H54 (cell line): ENCODE results near the gene DOCK4.

Source experiments
- DNase-seq: peaks from one replicate; pipeline ENCODE4 v3.0.0; 2011; ENCODE audit warnings: low spot score, mixed read lengths; ENCODE audit not compliant: insufficient read length
- FAIRE-seq: peaks from 3 replicates; lab custom pipeline; 2011; peaks lifted over from hg19 to GRCh38; lab: Jason Lieb, UNC
- POLR2A ChIP-seq: IDR thresholded peaks from 2 replicates; pipeline ENCODE4 v1.6.1; 2011; ENCODE audit warnings: low read depth, mild to moderate bottlenecking, low read length

The DOCK4 gene

GRCh38 chr7:112080441-112080840 is 125.8 kb downstream of the DOCK4 start:
- DNase-seq: peak; percentile 7
- FAIRE-seq: peak; percentile 94
- no peak for TF ChIP-seq POLR2A

GRCh38 chr7:112079673-112080072 is 126.5 kb downstream of the DOCK4 start:
- FAIRE-seq (no peak), DNase-seq (no peak)
- no peak for TF ChIP-seq POLR2A

GRCh38 chr7:112079122-112079521 is 127.1 kb downstream of the DOCK4 start:
- TF ChIP-seq POLR2A: no peak
- FAIRE-seq: no peak
- no peak for DNase-seq

GRCh38 chr7:112076324-112076723 is 129.9 kb downstream of the DOCK4 start:
- no peak for TF ChIP-seq POLR2A
- FAIRE-seq (no peak), DNase-seq (no peak)

- FAIRE-seq: no peak
Measured at GRCh38 chr7:112074464-112074863, 131.7 kb downstream of the DOCK4 start.

GRCh38 chr7:112073530-112073929 is 132.7 kb downstream of the DOCK4 start:
- FAIRE-seq: no peak
- no peak for DNase-seq
- TF ChIP-seq POLR2A: no peak

More at GRCh38 chr7:112074464-112074863, 131.7 kb downstream of the DOCK4 start:
- TF ChIP-seq POLR2A: no peak
- no peak for DNase-seq

- DNase-seq: no peak
- no peak for FAIRE-seq
- TF ChIP-seq POLR2A: no peak
Measured at GRCh38 chr7:112072541-112073245, 133.5 kb downstream of the DOCK4 start.

- peak; percentile 6 for FAIRE-seq
- no peak for DNase-seq
Measured at GRCh38 chr7:112071856-112072255, 134.3 kb downstream of the DOCK4 start.

GRCh38 chr7:112070674-112071256 is 135.4 kb downstream of the DOCK4 start:
- TF ChIP-seq POLR2A: no peak
- FAIRE-seq: no peak
- no peak for DNase-seq

More at GRCh38 chr7:112071856-112072255, 134.3 kb downstream of the DOCK4 start:
- no peak for TF ChIP-seq POLR2A

GRCh38 chr7:112069879-112070321 is 136.3 kb downstream of the DOCK4 start:
- no peak for TF ChIP-seq POLR2A
- FAIRE-seq: peak; percentile 23
- DNase-seq: no peak

GRCh38 chr7:112068967-112069366 is 137.2 kb downstream of the DOCK4 start:
- no peak for TF ChIP-seq POLR2A
- FAIRE-seq: no peak
- DNase-seq: no peak

GRCh38 chr7:112067632-112068540 is 138.3 kb downstream of the DOCK4 start:
- no peak for TF ChIP-seq POLR2A
- no peak for FAIRE-seq

GRCh38 chr7:112067200-112067599 is 139.0 kb downstream of the DOCK4 start:
- TF ChIP-seq POLR2A: no peak
- no peak for DNase-seq
- no peak for FAIRE-seq

More at GRCh38 chr7:112067632-112068540, 138.3 kb downstream of the DOCK4 start:
- no peak for DNase-seq

GRCh38 chr7:112065758-112066157 is 140.4 kb downstream of the DOCK4 start:
- DNase-seq: no peak
- TF ChIP-seq POLR2A: no peak

More at GRCh38 chr7:112065758-112066157, 140.4 kb downstream of the DOCK4 start:
- FAIRE-seq: no peak
